Naive thymus-derived CD4-positive, alpha-beta T cell (primary cell): Measurements from ENCODE around the gene ALOX12. TPM values are rescaled to one million over a fixed set of nuclear protein-coding genes. Genes with fewer than 3 reads are reported as not detected.
"Not testable (repeated sequence)": the region's sequence is repeated elsewhere in the genome, so short reads cannot be mapped to it uniquely, and the experiment has no call there.

Source experiments
- ATAC-seq: fragments of 150-1000 bp; cut with Tn5 transposase; 2 replicates; pipeline ENCODE4 v1.10.0; 2021; ENCODE audit warnings: mild to moderate bottlenecking, moderate library complexity
- CTCF ChIA-PET: fragments of 350-600 bp; sonication (Branson Sonifier 250); formaldehyde crosslinking; loops from one replicate; lab custom pipeline; 2021; ENCODE audit warnings: antibody characterized with exemption; lab: Charles Lee
- POLR2A ChIA-PET: fragments of 350-600 bp; sonication (Branson Sonifier 250); formaldehyde crosslinking; loops from one replicate; lab custom pipeline; 2021; ENCODE audit warnings: antibody characterized with exemption, inconsistent platforms; lab: Charles Lee
- DNase-seq, 9 donors: peaks; one replicate each; pipeline versions ENCODE4 v3.0.0 to v3.0.0-alpha.2; 2020 to 2022; ENCODE audit warnings: mixed read lengths in 1 of 9
- H3K27ac ChIP-seq: one replicate; pipeline ENCODE4 v1.7.0; 2013; ENCODE audit warnings: mild to moderate bottlenecking, low read depth, low read length, moderate library complexity
- H3K27me3 ChIP-seq, 2 donors: one replicate each; pipeline ENCODE4 v1.7.0; 2013; ENCODE audit warnings: low read length in 2 of 2, mild to moderate bottlenecking in 2 of 2, moderate library complexity in 2 of 2; ENCODE audit not compliant: control insufficient read depth in 2 of 2, insufficient read depth in 2 of 2
- H3K36me3 ChIP-seq, 3 experiments: 1 replicate in 2 of 3; 2 replicates in 1 of 3; pipeline ENCODE4 v1.7.0; 2013; ENCODE audit warnings: low read length in 3 of 3, mild to moderate bottlenecking in 3 of 3, moderate library complexity in 1 of 3; ENCODE audit not compliant: insufficient read depth in 3 of 3, control insufficient read depth in 2 of 3
- H3K4me1 ChIP-seq, 2 donors: one replicate each; pipeline ENCODE4 v1.7.0; 2013; ENCODE audit warnings: low read length in 2 of 2, mild to moderate bottlenecking in 2 of 2, moderate library complexity in 1 of 2; ENCODE audit not compliant: control insufficient read depth in 2 of 2, insufficient read depth in 2 of 2
- H3K4me3 ChIP-seq: 2 replicates; pipeline ENCODE4 v1.7.0; 2013; ENCODE audit warnings: mild to moderate bottlenecking, low read length
- H3K9me3 ChIP-seq, 3 experiments: 1 replicate in 2 of 3; 2 replicates in 1 of 3; pipeline ENCODE4 v1.7.0; 2013; ENCODE audit warnings: low read length in 3 of 3; ENCODE audit not compliant: control insufficient read depth in 2 of 3
- H3K27ac Mint-ChIP-seq, 9 donors: one replicate each; pipeline ENCODE4 v1.8.0; 2020 to 2022; ENCODE audit warnings: mixed read lengths in 9 of 9, mild to moderate bottlenecking in 8 of 9, moderate library complexity in 5 of 9, inconsistent platforms in 2 of 9
- H3K27me3 Mint-ChIP-seq, 5 donors: one replicate each; pipeline ENCODE4 v1.8.0; 2021 to 2022; ENCODE audit warnings: mixed read lengths in 5 of 5, mild to moderate bottlenecking in 1 of 5
- H3K36me3 Mint-ChIP-seq, 5 donors: one replicate each; pipeline ENCODE4 v1.8.0; 2020 to 2022; ENCODE audit warnings: mixed read lengths in 5 of 5, mild to moderate bottlenecking in 3 of 5, inconsistent platforms in 1 of 5
- H3K4me1 Mint-ChIP-seq, 7 donors: one replicate each; pipeline ENCODE4 v1.8.0; 2020 to 2022; ENCODE audit warnings: mixed read lengths in 7 of 7, mild to moderate bottlenecking in 3 of 7, inconsistent platforms in 1 of 7
- H3K4me3 Mint-ChIP-seq, 10 donors: one replicate each; pipeline ENCODE4 v1.8.0; 2020 to 2022; ENCODE audit warnings: mild to moderate bottlenecking in 10 of 10, mixed read lengths in 10 of 10, moderate library complexity in 6 of 10, inconsistent platforms in 2 of 10
- H3K9me3 Mint-ChIP-seq, 11 donors: one replicate each; pipeline ENCODE4 v1.8.0; 2020 to 2022; ENCODE audit warnings: mixed read lengths in 11 of 11, mild to moderate bottlenecking in 4 of 11, inconsistent platforms in 1 of 11, moderate library complexity in 1 of 11
- intact Hi-C, 2 donors: fragments of 100-400 bp; cut with micrococcal nuclease; formaldehyde crosslinking; loops; one replicate each; pipeline ENCODE4 v1.15.1; 2023
- polyA plus RNA-seq, 2 donors: library from polyadenylated mRNA; unstranded; fragments of 300-500 nt; fragmentation: Illumina TruSeq; gene quantifications; one replicate each; pipeline ENCODE4 v1.2.3, GENCODE V29; 2021
- total RNA-seq, 6 experiments: library from RNA in 5 of 6; stranded (reverse) in 5 of 6; gene quantifications; 1 replicate in 5 of 6; 2 replicates in 1 of 6; pipeline ENCODE4 v1.2.3 and lab custom pipeline; 2021 to 2026

Gene ALOX12
- total and polyA plus RNA-seq, 7 experiments from 2014 or later, result 0.08 to 1.0 (median 0.48) TPM; not detected in 4

DNA sequence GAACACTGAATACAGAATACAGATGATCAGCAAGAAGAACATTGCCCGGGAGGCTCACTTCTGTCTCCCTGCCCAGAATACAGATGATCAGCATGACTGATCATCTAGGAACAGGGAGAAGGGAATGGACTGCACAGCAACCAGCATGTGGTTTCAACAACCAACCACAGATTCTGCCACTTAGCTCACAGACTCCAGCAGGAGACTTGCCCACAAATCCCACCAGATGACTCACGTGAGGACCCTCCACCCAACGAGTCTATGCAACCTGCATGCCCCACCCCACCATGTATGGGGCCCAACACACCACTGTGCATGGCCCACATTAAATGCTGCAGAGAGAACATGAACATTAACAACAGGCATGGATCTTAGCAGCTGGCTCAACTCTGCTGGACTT is 36.1 kb upstream of the ALOX12 start:
- peaks cover 0 to 6% (median 0%) of the 10 kb centered on the region in 7 donors for H3K4me1 Mint-ChIP-seq
- H3K36me3 Mint-ChIP-seq, result peaks cover 0 to 19% (median 0%) of the 10 kb centered on the region in 5 donors
- Histone ChIP-seq H3K9me3 (peaks cover 0 to 3% (median 0%) of the 10 kb centered on the region in 3 experiments), H3K4me3 (no peak overlapping the region), H3K36me3 (no peaks in the 10 kb centered on the region), H3K27me3 (no peaks in the 10 kb centered on the region), H3K4me1 (no peaks in the 10 kb centered on the region), H3K27ac (no peak overlapping the region)
- peaks cover 0 to 18% (median 0%) of the 10 kb centered on the region in 5 donors for H3K27me3 Mint-ChIP-seq
- H3K9me3 Mint-ChIP-seq, result peaks cover 0 to 4% (median 0%) of the 10 kb centered on the region in 11 donors
- CTCF ChIA-PET, result no interaction called here
- intact Hi-C loops, result no loop called here
- DNase-seq, result no peak
- H3K4me3 Mint-ChIP-seq, result no peak overlapping the region
- POLR2A ChIA-PET, result no interaction called here
- no peak overlapping the region for H3K27ac Mint-ChIP-seq
- no peak for ATAC-seq

- Histone ChIP-seq H3K4me1 (no peaks in the 10 kb centered on the region), H3K36me3 (no peaks in the 10 kb centered on the region), H3K9me3 (no peaks in the 10 kb centered on the region), H3K27ac (no peak overlapping the region), H3K27me3 (no peaks in the 10 kb centered on the region), H3K4me3 (no peak overlapping the region)
- POLR2A ChIA-PET, result no interaction called here
- Mint-ChIP-seq H3K27ac (peak overlapping the region in 1 of 9 donors; percentile 36), H3K9me3 (no peaks in the 10 kb centered on the region), H3K36me3 (no peaks in the 10 kb centered on the region), H3K27me3 (peaks cover 0 to 8% (median 0%) of the 10 kb centered on the region in 5 donors), H3K4me1 (peaks cover 0 to 5% (median 0%) of the 10 kb centered on the region in 7 donors), H3K4me3 (no peak overlapping the region)
- intact Hi-C loops, result no loop called here
- CTCF ChIA-PET, result no interaction called here
- DNase-seq (no peak), ATAC-seq (no peak)
These were observed 26.5 kb upstream of the ALOX12 start for GRCh38 chr17:6969323-6969726.

DNA sequence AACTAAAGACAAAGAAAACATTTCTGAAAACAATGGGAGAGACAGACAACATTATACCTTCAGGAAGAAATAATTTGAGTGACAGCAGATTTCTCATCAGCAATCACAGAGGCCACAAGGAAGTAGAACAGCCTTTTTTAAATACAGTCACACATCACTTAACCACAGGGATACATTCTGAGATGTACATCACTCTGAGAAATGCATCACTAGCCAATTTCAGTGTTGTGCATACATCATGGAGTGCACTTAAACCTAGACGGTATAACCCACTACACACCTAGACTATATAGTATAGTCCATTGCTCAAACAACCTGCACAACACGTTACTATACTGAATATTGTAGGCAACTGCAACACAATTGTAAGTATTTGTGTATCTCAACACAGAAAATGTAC is 24.9 kb upstream of the ALOX12 start:
- intact Hi-C loops, result no loop called here
- Histone ChIP-seq H3K4me3 (no peak overlapping the region), H3K4me1 (no peaks in the 10 kb centered on the region), H3K9me3 (no peaks in the 10 kb centered on the region), H3K27me3 (no peaks in the 10 kb centered on the region), H3K36me3 (no peaks in the 10 kb centered on the region), H3K27ac (no peak overlapping the region)
- CTCF ChIA-PET, result no interaction called here
- Mint-ChIP-seq H3K27ac (no peak overlapping the region), H3K36me3 (no peaks in the 10 kb centered on the region), H3K4me3 (no peak overlapping the region), H3K27me3 (peaks cover 0 to 3% (median 0%) of the 10 kb centered on the region in 5 donors), H3K9me3 (no peaks in the 10 kb centered on the region), H3K4me1 (peaks cover 0 to 5% (median 0%) of the 10 kb centered on the region in 7 donors)
- POLR2A ChIA-PET, result interaction anchor here (0.6 kb wide), 1 partner anchor 253 kb away, joined by 3 read pairs; no protein-coding TSS in a partner anchor
- no peak for ATAC-seq
- DNase-seq, result no peak

DNA sequence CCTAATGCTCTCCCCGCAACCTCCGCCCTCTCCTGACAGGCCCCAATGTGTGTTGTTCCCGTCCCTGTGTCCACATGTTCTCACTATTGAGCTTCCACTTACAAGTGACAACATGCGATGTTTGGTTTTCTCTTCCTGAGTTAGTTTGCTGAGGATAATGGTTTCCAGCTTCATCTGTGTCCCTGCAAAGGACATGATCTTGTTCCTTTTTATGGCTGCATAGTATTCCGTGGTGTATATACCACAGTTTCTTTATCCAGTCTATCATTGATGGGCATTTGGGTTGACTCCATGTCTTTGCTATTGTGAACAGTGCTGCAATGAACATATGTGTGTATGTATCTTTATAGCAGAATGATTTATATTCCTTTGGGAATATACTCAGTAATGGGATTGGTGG is 16.4 kb upstream of the ALOX12 start:
- H3K36me3 Mint-ChIP-seq, H3K9me3 Mint-ChIP-seq, ATAC-seq, H3K4me3 Mint-ChIP-seq, H3K27me3 Mint-ChIP-seq, H3K4me1 ChIP-seq, H3K4me3 ChIP-seq, CTCF ChIA-PET, H3K27ac ChIP-seq, H3K27me3 ChIP-seq, intact Hi-C loops, DNase-seq, H3K9me3 ChIP-seq, H3K36me3 ChIP-seq: not testable (repeated sequence)
- Mint-ChIP-seq H3K27ac (peak overlapping the region in 1 of 9 donors; percentile 49), H3K4me1 (peaks cover 1 to 20% (median 14%) of the 10 kb centered on the region in 7 donors)
- POLR2A ChIA-PET, result interaction anchor here (0.6 kb wide), 1 partner anchor 25 kb away, joined by 3 read pairs; no protein-coding TSS in a partner anchor

GRCh38 chr17:6981426-6981825 is 14.4 kb upstream of the ALOX12 start:
- H3K27me3 Mint-ChIP-seq, result peaks cover 0 to 4% (median 0%) of the 10 kb centered on the region in 5 donors
- peak overlapping the region in 8 of 10 donors; percentile 11 to 64 (median 53) for H3K4me3 Mint-ChIP-seq
- peaks cover 0 to 14% (median 4%) of the 10 kb centered on the region in 5 donors for H3K36me3 Mint-ChIP-seq
- peaks cover 1 to 20% (median 14%) of the 10 kb centered on the region in 7 donors for H3K4me1 Mint-ChIP-seq
- ChIA-PET CTCF (no interaction called here), POLR2A (no interaction called here)
- no peak for ATAC-seq
- DNase-seq, result no peak
- H3K27ac Mint-ChIP-seq, result no peak overlapping the region
- Histone ChIP-seq H3K27me3 (no peaks in the 10 kb centered on the region), H3K9me3 (no peaks in the 10 kb centered on the region), H3K4me3 (no peak overlapping the region), H3K27ac (no peak overlapping the region), H3K36me3 (no peaks in the 10 kb centered on the region), H3K4me1 (no peaks in the 10 kb centered on the region)
- intact Hi-C loops, result no loop called here
- H3K9me3 Mint-ChIP-seq, result peaks cover 0 to 6% (median 0%) of the 10 kb centered on the region in 11 donors

DNA sequence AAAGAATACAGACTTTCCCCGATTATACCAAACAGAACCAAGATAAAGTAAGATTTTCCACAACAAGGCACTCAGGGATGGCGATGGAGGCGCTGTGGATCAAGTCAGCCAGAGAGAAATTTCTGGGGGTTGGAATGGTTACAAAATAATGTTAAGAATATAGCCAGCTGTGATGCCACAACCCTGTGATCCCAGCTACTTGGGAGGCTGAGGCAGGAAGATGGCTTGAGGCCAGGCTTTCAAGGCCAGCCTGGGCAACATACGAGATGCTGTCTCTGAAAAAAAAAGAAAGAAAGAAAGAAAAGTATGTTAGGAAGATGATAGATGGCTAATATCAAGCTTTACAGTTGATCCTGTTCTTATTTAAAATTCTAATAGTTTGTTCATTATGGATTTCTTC is 10.6 kb upstream of the ALOX12 start:
- H3K9me3 Mint-ChIP-seq, result no peaks in the 10 kb centered on the region
- CTCF ChIA-PET, result interaction anchor here (1.2 kb wide), 1 partner anchor 19 kb away, joined by 8 read pairs; no protein-coding TSS in a partner anchor
- no peaks in the 10 kb centered on the region for H3K9me3 ChIP-seq
- peaks cover 0 to 11% (median 0%) of the 10 kb centered on the region in 5 donors for H3K36me3 Mint-ChIP-seq
- H3K4me3 Mint-ChIP-seq, result no peak overlapping the region
- no peak overlapping the region for H3K4me3 ChIP-seq
- no peak for DNase-seq
- H3K27ac ChIP-seq, result no peak overlapping the region
- intact Hi-C loops, result no loop called here
- POLR2A ChIA-PET, result no interaction called here
- H3K27ac Mint-ChIP-seq, result no peak overlapping the region
- no peaks in the 10 kb centered on the region for H3K4me1 ChIP-seq
- H3K27me3 Mint-ChIP-seq, result peaks cover 0 to 2% (median 0%) of the 10 kb centered on the region in 5 donors
- no peak for ATAC-seq
- peaks cover 1 to 20% (median 14%) of the 10 kb centered on the region in 7 donors for H3K4me1 Mint-ChIP-seq
- no peaks in the 10 kb centered on the region for H3K27me3 ChIP-seq
- no peaks in the 10 kb centered on the region for H3K36me3 ChIP-seq

- Mint-ChIP-seq H3K4me3 (no peak overlapping the region), H3K27me3 (no peaks in the 10 kb centered on the region), H3K9me3 (no peaks in the 10 kb centered on the region), H3K27ac (no peak overlapping the region), H3K36me3 (peaks cover 0 to 11% (median 0%) of the 10 kb centered on the region in 5 donors), H3K4me1 (peaks cover 0 to 7% (median 3%) of the 10 kb centered on the region in 7 donors)
- no peak for ATAC-seq
- ChIA-PET POLR2A (interaction anchor here (0.9 kb wide), 1 partner anchor 72 kb away, joined by 3 read pairs; no protein-coding TSS in a partner anchor), CTCF (interaction anchor here (1.0 kb wide), 1 partner anchor 34 kb away, joined by 4 read pairs; no protein-coding TSS in a partner anchor)
- Histone ChIP-seq H3K27ac (no peak overlapping the region), H3K4me1 (no peaks in the 10 kb centered on the region), H3K36me3 (no peaks in the 10 kb centered on the region), H3K9me3 (no peaks in the 10 kb centered on the region), H3K27me3 (no peaks in the 10 kb centered on the region), H3K4me3 (no peak overlapping the region)
- DNase-seq, result no peak
- intact Hi-C loops, result no loop called here
These were observed 9.2 kb upstream of the ALOX12 start for GRCh38 chr17:6986676-6987075.
